SK-N-SH treated with all-trans-retinoic acid at 6 μM for 48 hours (cell line): ENCODE measurements around the gene MOSMO.

Source experiments
- ATAC-seq: fragments of 200-7000 bp; cut with Tn5 transposase; 3 replicates; pipeline ENCODE4 v1.9.1; 2020; ENCODE audit warnings: mild to moderate bottlenecking, moderate library complexity
- BACH2 ChIP-seq: fragments of 250-450 bp; sonication (Bioruptor Pico); IDR thresholded peaks from 2 replicates; pipeline ENCODE4 v1.9.0; 2021; ENCODE audit warnings: mild to moderate bottlenecking, borderline replicate concordance
- CSDC2 ChIP-seq: fragments of 250-450 bp; sonication (Bioruptor Pico); IDR thresholded peaks from 2 replicates; pipeline ENCODE4 v1.5.0; 2020; ENCODE audit warnings: mild to moderate bottlenecking, moderate library complexity
- ESRRG ChIP-seq: fragments of 250-450 bp; sonication (Bioruptor Pico); IDR thresholded peaks from 2 replicates; pipeline ENCODE4 v1.6.1; 2021; ENCODE audit warnings: mild to moderate bottlenecking
- GLIS3 ChIP-seq: fragments of 250-450 bp; sonication (Bioruptor Pico); IDR thresholded peaks from 2 replicates; pipeline ENCODE4 v1.5.0; 2020; ENCODE audit warnings: mild to moderate bottlenecking, moderate library complexity
- ISL1 ChIP-seq: fragments of 250-450 bp; sonication (Bioruptor Pico); IDR thresholded peaks from 2 replicates; pipeline ENCODE4 v2.1.2; 2022; ENCODE audit warnings: mild to moderate bottlenecking, moderate library complexity
- OSR1 ChIP-seq: fragments of 250-450 bp; sonication (Bioruptor Pico); IDR thresholded peaks from 2 replicates; pipeline ENCODE4 v1.8.0; 2022; ENCODE audit warnings: moderate library complexity, mild to moderate bottlenecking, inconsistent platforms
- RARB ChIP-seq: fragments of 250-450 bp; sonication (Bioruptor Pico); IDR thresholded peaks from 2 replicates; pipeline ENCODE4 v1.8.0; 2021; ENCODE audit warnings: mild to moderate bottlenecking, moderate library complexity
- SNAI2 ChIP-seq: fragments of 250-450 bp; sonication (Bioruptor Pico); IDR thresholded peaks from 2 replicates; pipeline ENCODE4 v1.5.0; 2020; ENCODE audit warnings: mild to moderate bottlenecking, moderate library complexity
- TCF4 ChIP-seq: fragments of 250-450 bp; sonication (Bioruptor Pico); IDR thresholded peaks from 2 replicates; pipeline ENCODE4 v1.8.0; 2021; ENCODE audit warnings: mild to moderate bottlenecking, moderate library complexity, borderline replicate concordance
- TOX ChIP-seq: fragments of 250-450 bp; sonication (Bioruptor Pico); IDR thresholded peaks from 2 replicates; pipeline ENCODE4 v1.8.0; 2021; ENCODE audit warnings: mild to moderate bottlenecking, moderate library complexity, borderline replicate concordance
- ZC3H10 ChIP-seq: fragments of 250-450 bp; sonication (Bioruptor Pico); IDR thresholded peaks from 2 replicates; pipeline ENCODE4 v1.5.1; 2021; ENCODE audit warnings: mild to moderate bottlenecking, moderate library complexity
- ZFP3 ChIP-seq: fragments of 250-450 bp; sonication (Bioruptor Pico); IDR thresholded peaks from 2 replicates; pipeline ENCODE4 v1.5.0; 2020; ENCODE audit warnings: mild to moderate bottlenecking, moderate library complexity
- ZFP30 ChIP-seq: fragments of 450-650 bp; formaldehyde crosslinking; IDR thresholded peaks from 2 replicates; pipeline ENCODE4 v1.5.0; 2022; ENCODE audit warnings: mild to moderate bottlenecking, moderate library complexity
- ZNF565 ChIP-seq: fragments of 450-650 bp; formaldehyde crosslinking; conservative IDR thresholded peaks from 2 replicates; pipeline ENCODE4 v1.5.0; 2020; ENCODE audit warnings: low read depth, mild to moderate bottlenecking, moderate library complexity
- ZNF70 ChIP-seq: fragments of 450-650 bp; formaldehyde crosslinking; IDR thresholded peaks from 2 replicates; pipeline ENCODE4 v1.5.0; 2020; ENCODE audit warnings: mild to moderate bottlenecking, moderate library complexity
- TF ChIP-seq, protein P1 (sequence below): fragments of 250-450 bp; sonication (Bioruptor Pico); IDR thresholded peaks from 2 replicates; pipeline ENCODE4 v1.5.1; 2020; ENCODE audit warnings: low read depth, mild to moderate bottlenecking, moderate library complexity
- TF ChIP-seq, protein P2 (sequence below): fragments of 250-450 bp; sonication (Bioruptor Pico); IDR thresholded peaks from 2 replicates; pipeline ENCODE4 v1.5.0; 2020; ENCODE audit warnings: mild to moderate bottlenecking, moderate library complexity
- TF ChIP-seq, protein P3 (sequence below): fragments of 250-450 bp; sonication (Bioruptor Pico); IDR thresholded peaks from 2 replicates; pipeline ENCODE4 v1.5.1; 2021; ENCODE audit warnings: mild to moderate bottlenecking, moderate library complexity
- TF ChIP-seq, protein P4 (sequence below): fragments of 250-450 bp; sonication (Bioruptor Pico); IDR thresholded peaks from 2 replicates; pipeline ENCODE4 v1.8.0; 2020; ENCODE audit warnings: mild to moderate bottlenecking, moderate library complexity, borderline replicate concordance
- TF ChIP-seq, protein P5 (sequence below): fragments of 250-450 bp; sonication (Bioruptor Pico); IDR thresholded peaks from 2 replicates; pipeline ENCODE4 v1.8.0; 2021; ENCODE audit warnings: low read depth, mild to moderate bottlenecking, moderate library complexity, borderline replicate concordance

MOSMO gene

DNA sequence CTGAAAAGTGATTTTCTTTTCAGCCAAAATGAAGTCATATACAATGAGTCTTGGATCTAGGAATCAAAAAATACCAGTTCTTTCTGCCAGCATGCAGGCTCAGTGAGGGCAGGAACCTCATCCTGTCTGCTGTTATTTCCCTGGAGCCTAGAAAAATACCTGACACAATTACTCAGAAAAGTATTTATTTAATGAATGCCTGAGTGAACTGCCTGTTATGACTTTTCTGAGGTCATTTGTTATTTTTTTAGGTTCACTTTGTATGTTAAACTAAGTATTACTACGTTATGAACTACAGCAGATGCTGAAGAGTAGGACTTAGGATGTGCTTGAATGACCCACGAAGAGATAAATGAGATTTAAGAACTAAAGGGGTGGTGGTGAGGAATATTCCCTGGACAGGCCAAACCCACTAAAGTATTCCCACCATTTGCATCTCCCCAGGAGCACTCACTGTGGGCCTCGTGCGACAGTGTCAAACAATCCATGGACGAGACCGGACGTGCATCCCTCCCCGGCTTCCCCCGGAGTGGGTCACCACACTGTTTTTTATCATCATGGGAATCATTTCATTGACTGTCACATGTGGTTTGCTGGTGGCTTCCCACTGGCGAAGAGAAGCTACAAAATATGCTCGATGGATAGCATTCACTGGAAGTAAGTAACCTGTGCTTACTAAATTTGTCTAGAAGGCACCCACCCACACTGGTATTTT is 67.3 kb downstream of the MOSMO start:
- no peak for ATAC-seq
- TF ChIP-seq BACH2 (CRISPR knock-in tag): no peak
- no peak for TF ChIP-seq GLIS3 (CRISPR knock-in tag)
- TF ChIP-seq, protein P1, sequence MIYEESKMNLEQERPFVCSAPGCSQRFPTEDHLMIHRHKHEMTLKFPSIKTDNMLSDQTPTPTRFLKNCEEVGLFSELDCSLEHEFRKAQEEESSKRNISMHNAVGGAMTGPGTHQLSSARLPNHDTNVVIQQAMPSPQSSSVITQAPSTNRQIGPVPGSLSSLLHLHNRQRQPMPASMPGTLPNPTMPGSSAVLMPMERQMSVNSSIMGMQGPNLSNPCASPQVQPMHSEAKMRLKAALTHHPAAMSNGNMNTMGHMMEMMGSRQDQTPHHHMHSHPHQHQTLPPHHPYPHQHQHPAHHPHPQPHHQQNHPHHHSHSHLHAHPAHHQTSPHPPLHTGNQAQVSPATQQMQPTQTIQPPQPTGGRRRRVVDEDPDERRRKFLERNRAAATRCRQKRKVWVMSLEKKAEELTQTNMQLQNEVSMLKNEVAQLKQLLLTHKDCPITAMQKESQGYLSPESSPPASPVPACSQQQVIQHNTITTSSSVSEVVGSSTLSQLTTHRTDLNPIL (CRISPR knock-in tag): no peak
- TF ChIP-seq, all 23 proteins: peak for 0

DNA sequence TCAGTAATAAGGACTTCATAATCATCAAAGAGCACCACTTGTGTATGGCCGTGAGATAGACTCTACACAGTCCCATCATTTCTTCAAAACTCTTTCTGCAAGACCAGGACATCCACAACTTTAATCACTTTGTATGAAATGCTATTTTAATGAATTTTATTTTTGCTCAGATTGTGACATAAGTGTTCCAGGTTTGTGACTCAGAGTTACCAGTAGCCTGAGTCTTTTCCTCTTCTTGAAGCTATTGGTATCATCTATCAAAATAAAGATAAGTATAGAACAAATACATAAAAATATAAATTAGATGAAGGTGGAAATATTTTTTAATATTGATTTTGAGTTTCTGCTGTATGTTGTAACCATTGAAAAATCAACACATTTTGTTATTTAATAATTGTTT is 67.9 kb downstream of the MOSMO start:
- ATAC-seq: no peak
- TF ChIP-seq, protein P2, sequence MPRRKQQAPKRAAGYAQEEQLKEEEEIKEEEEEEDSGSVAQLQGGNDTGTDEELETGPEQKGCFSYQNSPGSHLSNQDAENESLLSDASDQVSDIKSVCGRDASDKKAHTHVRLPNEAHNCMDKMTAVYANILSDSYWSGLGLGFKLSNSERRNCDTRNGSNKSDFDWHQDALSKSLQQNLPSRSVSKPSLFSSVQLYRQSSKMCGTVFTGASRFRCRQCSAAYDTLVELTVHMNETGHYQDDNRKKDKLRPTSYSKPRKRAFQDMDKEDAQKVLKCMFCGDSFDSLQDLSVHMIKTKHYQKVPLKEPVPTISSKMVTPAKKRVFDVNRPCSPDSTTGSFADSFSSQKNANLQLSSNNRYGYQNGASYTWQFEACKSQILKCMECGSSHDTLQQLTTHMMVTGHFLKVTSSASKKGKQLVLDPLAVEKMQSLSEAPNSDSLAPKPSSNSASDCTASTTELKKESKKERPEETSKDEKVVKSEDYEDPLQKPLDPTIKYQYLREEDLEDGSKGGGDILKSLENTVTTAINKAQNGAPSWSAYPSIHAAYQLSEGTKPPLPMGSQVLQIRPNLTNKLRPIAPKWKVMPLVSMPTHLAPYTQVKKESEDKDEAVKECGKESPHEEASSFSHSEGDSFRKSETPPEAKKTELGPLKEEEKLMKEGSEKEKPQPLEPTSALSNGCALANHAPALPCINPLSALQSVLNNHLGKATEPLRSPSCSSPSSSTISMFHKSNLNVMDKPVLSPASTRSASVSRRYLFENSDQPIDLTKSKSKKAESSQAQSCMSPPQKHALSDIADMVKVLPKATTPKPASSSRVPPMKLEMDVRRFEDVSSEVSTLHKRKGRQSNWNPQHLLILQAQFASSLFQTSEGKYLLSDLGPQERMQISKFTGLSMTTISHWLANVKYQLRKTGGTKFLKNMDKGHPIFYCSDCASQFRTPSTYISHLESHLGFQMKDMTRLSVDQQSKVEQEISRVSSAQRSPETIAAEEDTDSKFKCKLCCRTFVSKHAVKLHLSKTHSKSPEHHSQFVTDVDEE (CRISPR knock-in tag): no peak
- TF ChIP-seq BACH2 (CRISPR knock-in tag) (no peak), CSDC2 (no peak), ZFP30 (no peak), SNAI2 (CRISPR knock-in tag) (no peak), TCF4 (CRISPR knock-in tag) (no peak), ZC3H10 (CRISPR knock-in tag) (no peak), RARB (CRISPR knock-in tag) (no peak), ESRRG (no peak), ISL1 (CRISPR knock-in tag) (no peak), OSR1 (CRISPR knock-in tag) (no peak), ZNF565 (CRISPR knock-in tag) (no peak), ZFP3 (CRISPR knock-in tag) (no peak), GLIS3 (CRISPR knock-in tag) (no peak)
- TF ChIP-seq, protein P3, sequence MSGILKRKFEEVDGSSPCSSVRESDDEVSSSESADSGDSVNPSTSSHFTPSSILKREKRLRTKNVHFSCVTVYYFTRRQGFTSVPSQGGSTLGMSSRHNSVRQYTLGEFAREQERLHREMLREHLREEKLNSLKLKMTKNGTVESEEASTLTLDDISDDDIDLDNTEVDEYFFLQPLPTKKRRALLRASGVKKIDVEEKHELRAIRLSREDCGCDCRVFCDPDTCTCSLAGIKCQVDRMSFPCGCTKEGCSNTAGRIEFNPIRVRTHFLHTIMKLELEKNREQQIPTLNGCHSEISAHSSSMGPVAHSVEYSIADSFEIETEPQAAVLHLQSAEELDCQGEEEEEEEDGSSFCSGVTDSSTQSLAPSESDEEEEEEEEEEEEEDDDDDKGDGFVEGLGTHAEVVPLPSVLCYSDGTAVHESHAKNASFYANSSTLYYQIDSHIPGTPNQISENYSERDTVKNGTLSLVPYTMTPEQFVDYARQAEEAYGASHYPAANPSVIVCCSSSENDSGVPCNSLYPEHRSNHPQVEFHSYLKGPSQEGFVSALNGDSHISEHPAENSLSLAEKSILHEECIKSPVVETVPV: no peak
- TF ChIP-seq, protein P1 (CRISPR knock-in tag): no peak
- TF ChIP-seq, protein P4, sequence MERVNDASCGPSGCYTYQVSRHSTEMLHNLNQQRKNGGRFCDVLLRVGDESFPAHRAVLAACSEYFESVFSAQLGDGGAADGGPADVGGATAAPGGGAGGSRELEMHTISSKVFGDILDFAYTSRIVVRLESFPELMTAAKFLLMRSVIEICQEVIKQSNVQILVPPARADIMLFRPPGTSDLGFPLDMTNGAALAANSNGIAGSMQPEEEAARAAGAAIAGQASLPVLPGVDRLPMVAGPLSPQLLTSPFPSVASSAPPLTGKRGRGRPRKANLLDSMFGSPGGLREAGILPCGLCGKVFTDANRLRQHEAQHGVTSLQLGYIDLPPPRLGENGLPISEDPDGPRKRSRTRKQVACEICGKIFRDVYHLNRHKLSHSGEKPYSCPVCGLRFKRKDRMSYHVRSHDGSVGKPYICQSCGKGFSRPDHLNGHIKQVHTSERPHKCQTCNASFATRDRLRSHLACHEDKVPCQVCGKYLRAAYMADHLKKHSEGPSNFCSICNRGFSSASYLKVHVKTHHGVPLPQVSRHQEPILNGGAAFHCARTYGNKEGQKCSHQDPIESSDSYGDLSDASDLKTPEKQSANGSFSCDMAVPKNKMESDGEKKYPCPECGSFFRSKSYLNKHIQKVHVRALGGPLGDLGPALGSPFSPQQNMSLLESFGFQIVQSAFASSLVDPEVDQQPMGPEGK (CRISPR knock-in tag): no peak

DNA sequence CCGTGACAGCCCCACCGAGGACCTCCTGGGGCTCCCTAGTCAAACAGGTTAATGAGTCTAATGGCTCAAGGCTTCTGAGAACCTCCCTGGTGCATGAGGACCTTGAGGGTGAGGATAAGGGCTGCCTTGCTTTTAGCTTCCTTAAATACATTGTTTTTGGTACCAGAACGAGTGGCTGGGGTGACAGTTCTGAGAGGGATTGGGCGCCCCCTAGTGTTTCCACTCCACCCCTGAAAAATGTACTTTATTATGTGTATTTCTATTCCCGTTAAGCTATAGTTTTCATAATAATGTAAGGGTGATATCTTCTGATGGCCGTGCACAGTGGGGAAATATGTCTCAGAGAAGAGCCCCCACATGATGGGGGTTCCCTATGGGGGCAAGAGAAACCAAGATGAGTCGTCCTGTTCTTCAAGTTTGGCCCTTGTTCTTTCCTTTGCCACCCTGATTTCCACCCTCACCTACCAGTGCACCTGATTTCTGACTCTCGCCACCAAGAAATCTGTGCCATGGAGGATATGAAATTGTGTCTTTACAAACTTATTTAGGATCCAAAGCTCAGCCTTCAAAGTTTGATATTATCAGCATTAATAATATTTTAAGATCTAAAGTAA is 69.9 kb downstream of the MOSMO start:
- ATAC-seq: peak; percentile 87
- no peak for TF ChIP-seq ESRRG
- TF ChIP-seq, protein P5, sequence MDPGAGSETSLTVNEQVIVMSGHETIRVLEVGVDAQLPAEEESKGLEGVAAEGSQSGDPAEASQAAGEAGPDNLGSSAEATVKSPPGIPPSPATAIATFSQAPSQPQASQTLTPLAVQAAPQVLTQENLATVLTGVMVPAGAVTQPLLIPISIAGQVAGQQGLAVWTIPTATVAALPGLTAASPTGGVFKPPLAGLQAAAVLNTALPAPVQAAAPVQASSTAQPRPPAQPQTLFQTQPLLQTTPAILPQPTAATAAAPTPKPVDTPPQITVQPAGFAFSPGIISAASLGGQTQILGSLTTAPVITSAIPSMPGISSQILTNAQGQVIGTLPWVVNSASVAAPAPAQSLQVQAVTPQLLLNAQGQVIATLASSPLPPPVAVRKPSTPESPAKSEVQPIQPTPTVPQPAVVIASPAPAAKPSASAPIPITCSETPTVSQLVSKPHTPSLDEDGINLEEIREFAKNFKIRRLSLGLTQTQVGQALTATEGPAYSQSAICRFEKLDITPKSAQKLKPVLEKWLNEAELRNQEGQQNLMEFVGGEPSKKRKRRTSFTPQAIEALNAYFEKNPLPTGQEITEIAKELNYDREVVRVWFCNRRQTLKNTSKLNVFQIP: no peak
- TF ChIP-seq, protein P4 (CRISPR knock-in tag): no peak
- no peak for TF ChIP-seq ZNF70 (CRISPR knock-in tag)
- TF ChIP-seq ISL1 (CRISPR knock-in tag): no peak
- TF ChIP-seq BACH2 (CRISPR knock-in tag): no peak
- no peak for TF ChIP-seq ZC3H10 (CRISPR knock-in tag)
- no peak for TF ChIP-seq TCF4 (CRISPR knock-in tag)
- TF ChIP-seq, protein P1 (CRISPR knock-in tag): no peak
- TF ChIP-seq GLIS3 (CRISPR knock-in tag): no peak
- no peak for TF ChIP-seq TOX (CRISPR knock-in tag)
